ENCODE results near the gene ACIN1.

DNA sequence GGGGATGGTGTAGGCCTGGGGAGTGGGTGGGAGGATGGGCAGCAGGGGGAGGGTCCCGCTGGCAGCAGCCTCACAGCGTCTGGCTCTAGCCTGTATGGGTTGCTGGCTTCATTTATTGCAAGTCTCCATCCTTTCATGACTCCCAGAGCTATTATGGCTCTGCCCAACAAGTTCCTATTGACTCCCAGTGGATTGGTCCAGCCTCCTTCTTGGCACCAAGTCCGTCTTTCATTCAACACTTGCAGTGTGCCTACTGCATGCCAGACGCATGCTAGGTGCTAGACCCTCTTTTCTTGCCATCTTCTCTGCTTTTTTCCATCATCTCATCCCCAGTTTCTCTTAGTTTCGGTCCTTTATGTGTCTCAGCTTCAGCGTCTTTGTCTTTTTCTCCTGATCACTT is 51.8 kb downstream of the ACIN1 start:
- TF ChIP-seq, protein P1, sequence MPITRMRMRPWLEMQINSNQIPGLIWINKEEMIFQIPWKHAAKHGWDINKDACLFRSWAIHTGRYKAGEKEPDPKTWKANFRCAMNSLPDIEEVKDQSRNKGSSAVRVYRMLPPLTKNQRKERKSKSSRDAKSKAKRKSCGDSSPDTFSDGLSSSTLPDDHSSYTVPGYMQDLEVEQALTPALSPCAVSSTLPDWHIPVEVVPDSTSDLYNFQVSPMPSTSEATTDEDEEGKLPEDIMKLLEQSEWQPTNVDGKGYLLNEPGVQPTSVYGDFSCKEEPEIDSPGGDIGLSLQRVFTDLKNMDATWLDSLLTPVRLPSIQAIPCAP (CRISPR knock-in tag; IDR thresholded peaks at IDR 0.05; ENCODE audit: low read depth): no peak
- no peak for TF ChIP-seq RNF2 (conservative IDR thresholded peaks at IDR 0.05; ENCODE audit: low read depth)
- TF ChIP-seq, protein P2, sequence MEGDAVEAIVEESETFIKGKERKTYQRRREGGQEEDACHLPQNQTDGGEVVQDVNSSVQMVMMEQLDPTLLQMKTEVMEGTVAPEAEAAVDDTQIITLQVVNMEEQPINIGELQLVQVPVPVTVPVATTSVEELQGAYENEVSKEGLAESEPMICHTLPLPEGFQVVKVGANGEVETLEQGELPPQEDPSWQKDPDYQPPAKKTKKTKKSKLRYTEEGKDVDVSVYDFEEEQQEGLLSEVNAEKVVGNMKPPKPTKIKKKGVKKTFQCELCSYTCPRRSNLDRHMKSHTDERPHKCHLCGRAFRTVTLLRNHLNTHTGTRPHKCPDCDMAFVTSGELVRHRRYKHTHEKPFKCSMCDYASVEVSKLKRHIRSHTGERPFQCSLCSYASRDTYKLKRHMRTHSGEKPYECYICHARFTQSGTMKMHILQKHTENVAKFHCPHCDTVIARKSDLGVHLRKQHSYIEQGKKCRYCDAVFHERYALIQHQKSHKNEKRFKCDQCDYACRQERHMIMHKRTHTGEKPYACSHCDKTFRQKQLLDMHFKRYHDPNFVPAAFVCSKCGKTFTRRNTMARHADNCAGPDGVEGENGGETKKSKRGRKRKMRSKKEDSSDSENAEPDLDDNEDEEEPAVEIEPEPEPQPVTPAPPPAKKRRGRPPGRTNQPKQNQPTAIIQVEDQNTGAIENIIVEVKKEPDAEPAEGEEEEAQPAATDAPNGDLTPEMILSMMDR (CRISPR knock-in tag; IDR thresholded peaks at IDR 0.05): no peak
- TF ChIP-seq CBFB (CRISPR knock-in tag; IDR thresholded peaks at IDR 0.05): no peak
- TF ChIP-seq ZNF383 (CRISPR knock-in tag; IDR thresholded peaks at IDR 0.05; ENCODE audit: borderline replicate concordance): no peak
- no peak for TF ChIP-seq HES4 (CRISPR knock-in tag; IDR thresholded peaks at IDR 0.05; ENCODE audit: borderline replicate concordance)
- no peak for TF ChIP-seq RARA (CRISPR knock-in tag; IDR thresholded peaks at IDR 0.05)
- no peak for TF ChIP-seq ZNF484 (CRISPR knock-in tag; IDR thresholded peaks at IDR 0.05; ENCODE audit: borderline replicate concordance, low read depth)
- TF ChIP-seq TGIF2 (CRISPR knock-in tag; IDR thresholded peaks at IDR 0.05): no peak

All from HepG2 (cell line).